ENCODE measurements around the gene PATZ1.

Gene PATZ1

GRCh38 chr22:31313366-31314147, 32.6 kb downstream of the PATZ1 start:
- DNase-seq (ENCODE audit: low spot score), result peak; percentile 75

- no peak for DNase-seq (ENCODE audit: low spot score)
These were observed 38.0 kb downstream of the PATZ1 start for GRCh38 chr22:31308181-31308580.

- no peak for DNase-seq (ENCODE audit: low spot score)
These were observed 41.0 kb downstream of the PATZ1 start for GRCh38 chr22:31305194-31305593.

GRCh38 chr22:31302537-31302936, 43.6 kb downstream of the PATZ1 start:
- DNase-seq (ENCODE audit: low spot score), result no peak

GRCh38 chr22:31302006-31302405, 44.1 kb downstream of the PATZ1 start:
- DNase-seq (ENCODE audit: low spot score), result no peak

- DNase-seq (ENCODE audit: low spot score), result no peak
These were observed 45.2 kb downstream of the PATZ1 start for GRCh38 chr22:31300896-31301295.

- DNase-seq (ENCODE audit: low spot score), result no peak
These were observed 50.1 kb downstream of the PATZ1 start for GRCh38 chr22:31295831-31296657.

- no peak for DNase-seq (ENCODE audit: low spot score)
These were observed 50.8 kb downstream of the PATZ1 start for GRCh38 chr22:31295360-31295759.

GRCh38 chr22:31292236-31292989, 53.7 kb downstream of the PATZ1 start, which contains the start of gene PIK3IP1:
PIK3IP1 (minus strand) TSS chr22:31292488; CDS start chr22:31292344, 144 bp downstream.
- DNase-seq (ENCODE audit: low spot score), result peak; percentile 85

GRCh38 chr22:31291481-31292235, 54.5 kb downstream of the PATZ1 start:
- peak; percentile 47 for DNase-seq (ENCODE audit: low spot score)

- DNase-seq (ENCODE audit: low spot score), result peak; percentile 98
These were observed 55.4 kb downstream of the PATZ1 start for GRCh38 chr22:31290494-31291471.

GRCh38 chr22:31289344-31289743, 56.8 kb downstream of the PATZ1 start:
- DNase-seq (ENCODE audit: low spot score), result no peak

GRCh38 chr22:31288496-31289240, 57.5 kb downstream of the PATZ1 start:
- no peak for DNase-seq (ENCODE audit: low spot score)

GRCh38 chr22:31287818-31288495, 58.2 kb downstream of the PATZ1 start:
- no peak for DNase-seq (ENCODE audit: low spot score)

GRCh38 chr22:31286360-31287255, 59.5 kb downstream of the PATZ1 start:
- no peak for DNase-seq (ENCODE audit: low spot score)

GRCh38 chr22:31284281-31285155, 61.6 kb downstream of the PATZ1 start:
- DNase-seq (ENCODE audit: low spot score), result no peak

All from hepatic stellate cell (primary cell).